Lower leg skin (tissue), 3 donors: ENCODE measurements around the gene MITF.

ENCODE experiments used
- CTCF ChIP-seq, 3 donors: fragments of 450-650 bp; IDR thresholded peaks; one replicate each; pipeline ENCODE4 v1.5.1; 2016; ENCODE audit warnings: antibody characterized with exemption in 3 of 3, mild to moderate bottlenecking in 3 of 3, moderate library complexity in 2 of 3
- POLR2A ChIP-seq, 2 donors: fragments of 450-650 bp; IDR thresholded peaks; one replicate each; pipeline ENCODE4 v1.6.1; 2016 to 2017; ENCODE audit warnings: antibody characterized with exemption in 2 of 2, mild to moderate bottlenecking in 1 of 2, moderate library complexity in 1 of 2

GRCh38 chr3:69959581-69959980, 220.3 kb downstream of the MITF start:
- TF ChIP-seq CTCF (IDR thresholded peaks at IDR 0.05) (no peak), POLR2A (IDR thresholded peaks at IDR 0.05) (no peak)
